HL-60/S4 (cell line): Measurements from ENCODE around the gene OR2T3.
"Not testable (repeated sequence)": the region's sequence is repeated elsewhere in the genome, so short reads cannot be mapped to it uniquely, and the experiment has no call there.

Experiments
- in situ Hi-C: fragments of 300-500 bp; cut with MboI; formaldehyde crosslinking; loops from 2 replicates; pipeline ENCODE4 v1.14.3; 2022; ENCODE audit warnings: low sequenced_read_pairs

Gene OR2T3

GRCh38 chr1:248471154-248471553 is 2.0 kb upstream of the OR2T3 start:
- in situ Hi-C loops = no loop called here

- in situ Hi-C loops = not testable (repeated sequence)
Observed at GRCh38 chr1:248472111-248472510, 1.0 kb upstream of the OR2T3 start.

- in situ Hi-C loops = not testable (repeated sequence)
Observed at GRCh38 chr1:248475660-248476059, 2.5 kb downstream of the OR2T3 start.

DNA sequence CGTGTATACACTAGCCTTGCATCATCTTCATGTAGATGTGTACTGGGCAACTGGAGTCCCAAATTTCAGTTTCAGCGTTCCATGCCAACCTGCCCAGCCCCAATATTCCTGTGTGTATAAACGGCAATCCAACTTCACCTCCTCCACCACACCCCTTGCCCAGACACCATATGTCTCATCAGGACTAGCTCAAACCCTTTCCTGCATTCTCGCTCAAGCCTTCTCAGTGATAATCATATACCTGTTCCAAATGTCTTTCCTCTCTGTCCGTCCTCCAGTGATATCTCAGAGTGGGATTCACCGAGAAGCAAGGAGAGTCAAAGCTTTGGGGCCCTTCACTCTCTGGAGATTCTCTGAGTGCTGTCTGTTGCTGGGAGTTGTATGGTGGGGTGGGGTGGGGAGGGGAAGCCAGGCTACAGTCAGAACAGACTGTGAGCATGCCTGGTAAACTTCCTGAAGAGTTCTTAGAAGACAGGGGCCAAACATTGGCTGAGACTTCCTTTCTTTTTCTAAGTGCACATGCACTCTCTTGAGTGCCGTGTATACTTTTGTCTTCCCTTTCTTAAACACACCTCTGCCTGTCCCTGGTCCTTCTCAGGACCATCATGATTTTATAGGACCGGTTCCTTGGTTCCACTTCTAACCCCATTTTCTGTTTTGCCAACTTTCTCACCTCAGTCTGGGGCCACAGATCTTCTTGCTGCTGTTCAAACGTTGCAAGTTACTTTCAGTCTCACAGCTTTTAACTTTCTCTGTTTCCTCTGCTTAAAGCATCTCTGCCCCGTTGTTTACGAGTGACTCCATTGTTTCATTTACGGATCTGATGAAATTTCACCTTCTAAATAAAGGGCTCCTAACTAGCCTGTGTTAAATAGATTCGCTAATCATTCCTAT is 8.8 kb downstream of the OR2T3 start:
- in situ Hi-C loops = not testable (repeated sequence)

- in situ Hi-C loops = not testable (repeated sequence)
Observed at GRCh38 chr1:248488289-248488688, 15.1 kb downstream of the OR2T3 start, which contains the start of gene OR2T5. Gene OR2T5, plus strand, starts transcription at chr1:248488589. Its CDS starts 0 bp downstream, at chr1:248488589.

- in situ Hi-C loops = not testable (repeated sequence)
Observed at GRCh38 chr1:248496661-248497060, 23.5 kb downstream of the OR2T3 start.

DNA sequence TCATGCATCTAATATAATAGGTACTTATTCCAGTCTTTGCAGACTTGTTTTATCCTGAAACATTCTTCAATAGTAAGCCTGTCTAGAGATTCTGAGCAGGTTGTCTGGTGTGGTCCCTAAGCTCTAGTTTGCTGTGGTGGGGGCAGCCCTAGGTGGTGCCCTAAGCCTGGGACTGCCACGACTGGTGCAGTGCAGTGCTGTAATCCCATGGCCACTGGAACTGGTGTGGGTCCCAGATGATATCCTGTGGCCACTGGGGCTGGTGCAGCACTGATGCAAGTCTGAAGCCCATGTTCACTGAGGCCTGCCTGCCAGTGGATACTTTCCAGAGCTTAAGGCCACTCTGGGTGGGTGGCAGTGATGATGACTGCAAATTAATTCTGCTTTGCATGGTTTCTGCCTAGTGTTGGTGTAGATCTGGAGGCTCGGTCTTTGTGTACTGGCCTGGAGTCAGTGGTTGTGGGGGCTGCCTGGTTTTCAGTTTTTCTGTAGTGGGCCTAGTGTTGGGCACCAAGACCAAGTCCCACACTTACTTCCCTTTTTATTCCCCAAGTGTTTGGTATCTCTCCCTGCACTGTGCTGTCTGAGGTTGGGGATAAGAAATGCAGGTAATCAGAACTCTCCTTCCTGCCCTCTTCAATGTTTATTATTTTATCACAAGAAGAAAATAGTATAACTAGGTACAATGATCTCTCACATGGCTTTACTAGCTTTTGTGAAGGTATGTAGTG is 27.3 kb downstream of the OR2T3 start:
- in situ Hi-C loops = not testable (repeated sequence)

GRCh38 chr1:248507773-248508172 is 34.6 kb downstream of the OR2T3 start, which contains the start of gene OR2G6:
Gene OR2G6, plus strand, starts transcription at chr1:248508073. Its CDS starts 13,574 bp downstream, at chr1:248521647.
- in situ Hi-C loops = not testable (repeated sequence)

DNA sequence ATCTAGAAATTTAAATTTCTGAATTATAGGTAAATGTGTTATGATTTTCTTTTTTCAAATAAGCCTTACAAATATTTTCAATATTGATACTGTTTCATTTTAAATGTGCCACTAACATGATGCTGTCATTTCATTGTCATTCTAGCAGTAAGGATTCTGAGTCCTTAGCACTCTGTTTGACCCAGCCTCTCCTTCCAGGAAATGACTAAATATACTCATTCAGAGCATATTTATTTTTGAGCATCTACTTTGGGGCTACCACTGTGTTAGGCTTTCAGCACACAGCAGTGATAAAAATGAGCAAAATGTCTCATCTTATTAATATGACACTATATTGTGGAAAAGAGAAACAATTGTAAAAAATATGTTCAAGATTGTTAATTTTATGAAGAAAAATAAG is 37.1 kb downstream of the OR2T3 start:
- in situ Hi-C loops = not testable (repeated sequence)

GRCh38 chr1:248521856-248522255 is 48.7 kb downstream of the OR2T3 start:
- in situ Hi-C loops = no loop called here
